HG02973 (cell line): ENCODE measurements around the gene MAML3.

ENCODE experiments used
- ATAC-seq: cut with Tn5 transposase; IDR thresholded peaks from one replicate; pipeline ENCODE4 v1.9.1; 2021; ENCODE audit warnings: moderate library complexity; ENCODE audit not compliant: unreplicated experiment

MAML3 gene

DNA sequence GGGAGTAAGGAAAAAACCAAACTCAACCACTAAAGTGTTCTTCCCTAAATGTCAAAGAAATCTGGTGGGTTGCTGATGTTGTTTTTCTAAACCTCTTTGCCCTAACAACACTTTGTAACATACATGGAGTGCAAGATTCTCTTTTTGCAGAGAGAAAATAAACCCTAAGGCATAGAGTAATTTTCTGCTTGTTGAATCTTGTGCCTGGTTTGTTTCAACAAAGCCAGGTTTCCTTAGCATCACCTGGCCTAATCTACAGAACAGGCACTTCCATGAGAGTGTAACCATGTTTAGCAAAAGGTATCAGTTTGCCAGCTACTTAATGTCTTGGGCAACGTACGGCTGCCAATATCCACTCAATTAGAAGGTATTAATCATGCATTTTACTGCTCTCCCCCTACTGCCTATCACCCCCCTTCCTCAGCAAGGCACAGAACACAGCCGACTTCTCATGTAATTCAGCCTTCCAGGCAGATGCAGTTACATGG is 219.2 kb downstream of the MAML3 start:
- ATAC-seq, result no peak

DNA sequence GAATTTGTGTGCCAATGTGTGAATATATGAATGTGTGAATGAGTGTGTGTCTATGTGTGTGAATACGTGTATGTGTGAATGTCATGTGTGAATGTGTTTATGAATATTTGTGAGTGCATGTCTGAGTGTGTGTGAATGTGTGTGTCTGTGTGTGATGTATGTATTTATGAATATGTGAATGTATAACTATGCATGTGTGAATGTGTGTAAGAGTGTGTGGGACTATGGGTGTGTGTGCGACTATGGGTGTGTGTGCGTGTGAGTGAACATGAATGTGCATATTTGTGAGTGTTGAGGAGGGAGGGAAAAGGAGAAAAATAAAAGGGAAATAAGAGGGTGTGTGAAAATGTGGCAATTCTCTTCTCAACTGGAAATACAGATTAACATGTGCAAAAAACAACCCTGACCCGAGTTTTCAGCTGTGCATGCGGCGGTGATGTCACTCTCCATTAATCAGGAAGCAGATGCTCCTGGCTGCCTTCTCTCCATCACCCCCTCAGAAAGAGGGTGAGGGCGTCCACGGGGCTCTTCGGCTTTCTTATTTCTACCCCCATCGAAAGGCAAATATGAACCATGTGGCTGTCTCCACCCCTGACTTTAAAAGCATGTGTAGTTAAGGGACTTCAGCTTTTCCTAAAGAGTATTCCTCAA is 219.8 kb downstream of the MAML3 start:
- no peak for ATAC-seq

DNA sequence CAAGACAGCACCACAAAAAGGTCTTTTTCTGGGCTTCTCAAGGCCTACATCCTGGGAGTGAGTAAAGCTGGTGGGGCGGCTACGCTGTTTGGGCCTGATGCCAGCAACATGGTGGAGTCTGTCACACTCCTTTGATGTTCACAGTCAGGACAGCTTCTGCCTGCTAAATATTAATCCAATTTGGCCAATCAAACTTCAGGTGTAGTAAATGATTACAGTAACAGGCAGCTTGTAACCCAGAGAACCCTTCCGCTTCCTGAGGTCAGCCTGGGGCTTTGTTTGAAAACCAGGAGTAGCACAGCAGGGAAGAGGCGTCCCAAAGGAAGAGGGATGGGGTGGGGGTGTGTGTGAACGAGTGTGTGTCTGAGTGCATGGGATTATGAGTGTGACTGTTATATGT is 220.4 kb downstream of the MAML3 start:
- ATAC-seq, result no peak

DNA sequence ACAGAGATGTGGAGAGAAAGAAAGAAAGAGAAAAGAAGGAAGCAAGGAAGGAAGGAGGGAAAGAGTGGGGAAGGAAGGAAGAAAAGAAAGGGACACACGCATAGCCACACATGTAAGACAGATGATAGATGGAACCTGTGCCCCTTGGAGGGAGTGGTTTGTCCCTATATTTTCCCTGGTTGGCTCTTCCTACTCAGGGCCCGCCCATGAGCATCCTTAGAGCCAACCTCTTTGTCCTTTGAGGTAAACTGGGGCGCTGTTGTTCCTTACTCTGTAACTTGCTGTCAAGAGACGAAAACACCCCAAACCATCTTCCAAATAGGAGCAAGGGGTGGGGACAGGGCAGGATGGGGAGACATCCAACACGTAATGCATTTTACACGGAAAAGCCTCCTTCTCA is 220.9 kb downstream of the MAML3 start:
- ATAC-seq, result no peak

DNA sequence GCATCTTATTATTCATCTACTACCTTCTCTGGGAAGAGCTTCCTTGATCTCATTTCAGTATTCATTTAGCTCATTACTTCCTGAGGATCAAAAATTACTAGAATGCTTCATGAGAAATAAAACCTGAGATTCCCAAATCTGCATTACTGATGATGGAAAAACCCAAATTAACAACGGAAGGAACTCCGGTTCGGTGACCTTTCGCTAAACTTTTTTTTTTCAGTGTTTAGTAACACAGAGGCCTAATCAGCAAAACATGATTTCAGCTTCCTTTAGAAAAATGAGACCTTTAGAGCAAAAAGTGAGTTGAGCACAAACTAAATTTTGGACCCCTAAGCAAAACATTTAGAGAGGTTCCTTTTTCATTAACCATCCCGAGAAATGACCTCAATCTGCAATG is 229.2 kb downstream of the MAML3 start:
- ATAC-seq, result no peak

DNA sequence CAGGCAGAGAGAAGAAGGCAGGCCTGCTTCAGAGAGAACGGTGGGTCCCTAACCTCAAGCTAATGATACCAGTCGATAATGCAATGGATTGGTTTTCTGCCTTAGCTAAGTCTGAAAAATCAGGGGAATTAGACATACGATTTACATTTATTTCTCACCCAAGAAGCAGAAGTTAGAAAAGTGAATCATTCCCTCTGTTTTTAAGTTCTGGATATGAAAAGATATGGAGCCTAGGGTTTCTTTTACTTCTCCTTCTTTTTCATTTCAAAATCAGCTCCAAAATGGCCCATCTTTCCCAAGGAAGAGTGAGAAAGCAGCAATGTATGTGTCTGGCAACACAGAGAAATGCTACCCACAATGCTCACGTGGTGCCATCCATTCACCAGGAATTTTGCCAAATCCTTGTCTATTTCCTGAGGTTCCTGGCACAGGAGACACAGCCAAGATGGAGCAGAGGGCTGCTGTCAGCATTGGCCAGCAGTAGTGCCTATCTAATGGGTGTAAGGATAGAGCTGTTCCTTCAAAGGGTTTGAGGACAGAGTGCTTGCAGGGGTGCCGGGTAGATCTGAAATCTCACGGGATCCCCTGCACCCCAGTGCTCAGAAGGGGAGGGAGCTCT is 231.5 kb downstream of the MAML3 start:
- ATAC-seq, result no peak

DNA sequence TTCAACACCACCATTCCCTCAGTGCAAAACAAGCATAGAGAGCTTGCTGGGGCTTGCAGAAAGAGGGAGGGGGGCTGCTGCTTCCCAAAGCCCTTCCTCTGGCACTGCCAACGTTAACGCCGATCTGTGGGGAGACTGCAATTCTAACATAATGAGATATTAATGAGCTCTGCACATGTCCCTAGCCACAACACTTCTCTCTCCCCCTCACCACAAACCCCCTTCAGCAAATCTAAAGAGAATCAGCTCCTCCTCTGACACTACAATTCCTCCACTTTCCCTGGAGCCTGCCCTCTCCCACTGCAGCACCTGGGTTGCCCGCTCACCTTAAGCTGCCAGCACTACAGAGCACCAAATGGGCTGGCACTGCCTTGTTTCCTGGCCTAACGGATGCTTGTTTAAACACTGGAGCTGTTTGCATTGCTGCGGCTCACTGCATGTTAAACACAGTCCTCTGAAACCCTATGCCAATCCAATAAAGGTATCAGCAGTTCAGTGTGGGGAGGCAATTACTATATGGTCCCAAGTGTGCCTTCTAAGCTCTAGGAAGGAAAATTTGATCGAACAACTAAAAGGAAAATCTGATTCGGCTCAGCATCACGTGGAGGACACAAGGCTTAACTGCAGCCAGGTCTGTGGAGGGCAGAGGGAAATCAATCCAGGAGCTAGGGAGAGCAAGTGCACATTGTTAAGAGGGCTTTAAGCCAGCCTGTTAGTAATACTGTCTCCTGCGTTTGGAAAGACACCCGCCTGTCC is 232.4 kb downstream of the MAML3 start:
- no peak for ATAC-seq

DNA sequence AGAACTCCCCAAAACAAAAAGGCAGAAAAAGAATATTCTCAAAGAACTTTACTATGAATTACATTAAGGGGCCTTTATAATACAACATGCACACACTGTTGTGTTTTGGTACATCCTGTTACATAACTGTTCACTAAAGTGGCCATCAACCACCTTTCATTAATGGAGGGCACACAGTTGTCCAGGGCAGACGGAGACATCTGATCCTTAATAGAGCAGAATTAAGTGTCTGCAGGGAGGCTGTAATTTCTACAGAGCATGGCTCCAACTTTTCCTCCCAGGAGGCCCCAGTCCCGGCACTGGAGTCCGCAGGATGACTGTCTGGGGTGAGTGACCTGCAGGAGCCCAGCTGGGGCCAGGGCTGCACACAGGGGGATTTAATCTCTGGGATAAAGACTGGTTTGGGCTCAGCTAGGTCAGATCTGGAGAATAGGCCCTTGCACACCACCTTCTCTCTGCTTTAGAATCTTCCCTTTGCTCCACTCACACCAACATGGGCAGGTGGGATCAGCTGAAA is 233.4 kb downstream of the MAML3 start:
- ATAC-seq, result no peak

DNA sequence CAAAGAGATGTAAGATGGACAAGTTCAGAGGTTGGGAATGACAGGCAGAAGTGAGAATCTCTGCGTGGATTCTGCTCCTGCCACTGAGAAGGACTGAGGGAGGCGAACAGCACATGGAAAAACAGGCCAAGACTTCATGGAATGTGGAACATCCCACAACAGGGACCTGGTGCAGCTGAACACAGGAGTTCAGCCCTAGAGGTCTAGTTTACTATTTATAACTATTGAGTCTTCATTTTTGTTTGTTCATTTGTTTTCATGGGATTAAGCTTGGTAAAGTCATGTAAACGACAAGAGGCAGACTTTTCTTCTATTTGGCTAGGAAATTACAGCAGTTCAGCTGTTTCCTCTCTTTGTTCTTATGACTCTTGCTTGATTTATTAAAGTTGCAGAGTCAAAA is 234.5 kb downstream of the MAML3 start:
- ATAC-seq, result no peak

DNA sequence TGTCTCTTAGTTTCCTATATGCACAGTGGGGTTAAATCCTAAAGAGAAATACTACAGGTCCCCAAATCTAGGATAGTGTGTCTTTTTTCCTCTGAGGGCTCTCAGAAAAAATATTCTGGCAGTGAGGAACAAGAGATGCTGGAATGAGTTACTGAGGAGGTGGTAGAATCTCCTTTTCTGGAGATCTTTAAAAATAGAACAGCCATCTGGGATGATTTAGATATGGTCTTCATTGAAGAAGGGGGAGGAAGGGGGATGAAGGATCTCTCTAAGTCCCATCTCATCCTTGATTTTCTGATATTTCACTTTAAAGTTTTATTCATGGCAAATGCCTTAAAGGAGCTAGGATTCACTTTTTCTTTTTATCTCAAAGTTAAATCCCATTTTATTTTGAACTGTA is 235.0 kb downstream of the MAML3 start:
- no peak for ATAC-seq

DNA sequence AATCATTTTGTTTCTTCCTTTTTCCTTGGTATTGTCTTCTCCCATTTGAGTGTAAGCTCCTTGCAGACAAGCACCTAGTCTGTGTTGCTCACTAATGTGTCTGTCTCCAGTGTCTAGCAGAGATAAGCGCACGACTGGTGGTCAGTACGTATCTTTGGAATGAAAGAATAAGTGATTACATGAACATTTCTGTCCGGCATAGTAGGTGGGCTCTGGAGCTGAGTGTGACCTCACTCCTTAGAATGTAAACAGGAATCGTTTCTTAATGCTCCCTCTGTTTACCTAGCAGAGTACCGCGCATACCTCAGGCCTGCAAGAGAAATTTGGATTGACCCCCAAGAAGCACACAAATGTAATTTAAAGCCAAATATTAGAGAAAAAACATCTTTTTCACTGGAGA is 235.4 kb downstream of the MAML3 start:
- no peak for ATAC-seq

DNA sequence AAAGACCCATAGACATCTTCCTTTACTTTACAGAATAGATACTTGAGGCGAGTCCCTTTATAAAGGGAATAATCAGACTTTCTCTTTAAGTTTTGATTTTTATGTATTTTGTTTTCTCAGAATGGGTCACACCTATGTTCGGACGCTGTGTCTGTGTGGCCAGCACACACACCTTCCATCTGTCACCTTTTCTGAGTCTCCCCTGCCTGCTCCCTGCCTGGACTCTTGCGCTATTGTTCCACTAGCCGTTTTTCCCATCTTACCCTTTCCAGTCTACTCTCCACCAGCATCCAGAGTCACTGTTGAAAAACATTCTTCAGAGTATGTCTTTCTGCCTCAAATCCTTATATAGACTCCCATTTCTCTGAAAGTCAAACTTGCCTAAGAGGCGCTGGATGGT is 236.1 kb downstream of the MAML3 start:
- ATAC-seq, result no peak

DNA sequence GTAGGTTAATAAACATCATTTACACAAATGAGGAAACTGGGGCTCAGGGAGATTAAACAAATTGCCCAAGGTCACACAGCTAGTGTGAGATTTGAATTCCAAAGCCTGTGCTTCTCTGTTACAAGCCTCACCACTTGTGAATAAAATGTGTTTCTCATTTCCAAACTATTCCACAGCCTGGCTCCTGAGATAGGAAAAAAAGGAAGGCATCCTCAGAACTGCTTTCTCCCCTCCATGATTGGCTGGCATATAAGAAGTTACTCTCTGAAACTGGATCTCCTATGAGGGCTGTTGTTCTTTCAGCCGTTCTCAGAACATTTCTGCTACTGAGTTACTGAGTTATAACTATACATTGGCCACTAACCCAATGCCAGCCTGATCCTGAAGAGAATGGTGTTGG is 237.9 kb downstream of the MAML3 start:
- ATAC-seq, result no peak

DNA sequence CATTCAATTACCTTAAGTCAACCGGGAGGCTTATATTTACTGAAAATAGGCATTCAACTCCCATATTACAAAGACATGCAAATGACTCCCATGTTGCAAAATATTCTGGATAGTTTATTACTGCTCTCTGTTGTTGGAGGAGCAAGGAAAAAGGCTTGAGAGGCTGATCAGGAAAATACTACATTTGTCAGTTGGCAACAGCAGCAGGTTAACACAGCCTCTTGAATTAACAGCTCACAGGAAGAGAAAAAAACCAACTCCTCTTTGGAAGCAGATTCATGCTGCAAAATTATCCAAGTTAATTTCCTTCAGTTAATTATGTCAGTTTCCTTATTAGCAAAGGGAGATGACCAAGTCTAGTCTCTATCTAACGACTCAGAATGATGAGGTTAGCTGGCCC is 238.9 kb downstream of the MAML3 start:
- no peak for ATAC-seq

DNA sequence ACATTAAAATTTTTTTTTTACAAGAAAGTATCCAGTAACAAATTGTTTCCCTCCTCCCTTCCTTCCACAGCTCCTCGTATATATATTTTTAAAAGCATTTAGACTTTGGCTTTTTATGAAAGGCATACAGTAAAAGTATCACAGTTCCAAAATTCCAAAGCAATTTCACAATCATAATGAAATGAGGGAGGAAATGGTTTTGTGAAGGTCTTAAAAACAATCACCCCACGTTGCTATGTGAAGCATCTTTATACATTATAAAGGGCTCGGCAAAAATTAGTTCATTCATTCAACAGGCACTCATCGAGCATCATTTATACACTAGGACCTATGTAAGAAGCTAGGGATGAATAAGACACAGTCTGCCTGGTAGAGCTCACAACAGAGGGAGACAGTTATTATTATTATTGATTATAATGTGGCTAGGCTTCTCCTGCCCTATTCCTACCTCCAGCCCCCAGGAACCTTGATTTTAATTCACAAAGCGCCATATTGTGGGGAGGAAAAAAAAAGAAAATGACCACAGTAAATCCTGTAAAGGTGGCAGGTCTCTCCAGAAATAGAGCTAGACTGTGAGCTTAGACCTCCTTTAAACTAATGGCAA is 239.9 kb downstream of the MAML3 start:
- ATAC-seq, result no peak

DNA sequence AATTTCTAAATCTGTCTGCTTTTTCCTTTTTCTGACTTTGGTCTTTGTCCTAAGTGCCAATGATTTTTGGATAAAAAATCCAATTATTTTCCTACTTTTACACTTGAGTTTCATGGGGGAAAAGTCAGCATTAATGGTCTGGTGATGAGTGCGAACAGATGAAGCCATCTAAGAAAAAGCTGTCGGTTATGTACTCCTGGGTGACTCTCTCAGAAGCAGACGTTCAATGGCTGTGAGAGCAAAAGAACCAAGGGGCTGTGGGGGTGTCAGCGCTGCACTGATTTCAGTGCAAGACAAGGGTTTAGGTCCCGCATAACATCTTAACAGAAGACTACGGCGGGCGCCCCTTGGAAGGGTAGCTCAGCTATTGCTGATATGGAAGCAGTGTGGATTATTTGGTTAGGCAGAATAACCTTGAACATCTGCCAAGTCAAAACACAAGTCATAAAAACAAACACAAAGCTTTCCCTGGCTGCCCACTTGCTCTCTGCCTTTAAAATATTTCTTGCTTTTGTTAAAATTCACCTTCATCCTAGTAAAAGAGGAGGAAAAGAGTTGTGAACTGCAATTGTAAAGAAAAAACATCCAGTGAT is 240.5 kb downstream of the MAML3 start:
- no peak for ATAC-seq

DNA sequence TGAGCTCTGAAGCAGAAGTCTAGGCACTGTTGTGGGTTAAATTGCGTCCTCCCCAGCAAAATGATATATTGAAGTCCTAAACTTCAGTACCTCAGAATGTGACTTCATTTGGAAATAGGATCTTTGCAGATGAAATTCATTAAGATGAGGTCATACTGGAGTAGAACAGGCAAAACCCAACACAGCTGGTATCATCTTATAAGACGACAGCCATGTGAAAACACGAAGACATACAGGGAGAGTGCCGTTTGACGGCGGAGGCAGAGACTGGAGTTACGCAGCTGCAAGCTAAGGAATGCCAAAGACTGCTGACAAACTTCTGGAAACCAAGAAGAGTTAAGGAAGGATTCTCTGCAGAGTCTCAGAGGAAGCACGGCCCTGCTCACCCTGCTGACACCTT is 241.5 kb downstream of the MAML3 start:
- no peak for ATAC-seq

DNA sequence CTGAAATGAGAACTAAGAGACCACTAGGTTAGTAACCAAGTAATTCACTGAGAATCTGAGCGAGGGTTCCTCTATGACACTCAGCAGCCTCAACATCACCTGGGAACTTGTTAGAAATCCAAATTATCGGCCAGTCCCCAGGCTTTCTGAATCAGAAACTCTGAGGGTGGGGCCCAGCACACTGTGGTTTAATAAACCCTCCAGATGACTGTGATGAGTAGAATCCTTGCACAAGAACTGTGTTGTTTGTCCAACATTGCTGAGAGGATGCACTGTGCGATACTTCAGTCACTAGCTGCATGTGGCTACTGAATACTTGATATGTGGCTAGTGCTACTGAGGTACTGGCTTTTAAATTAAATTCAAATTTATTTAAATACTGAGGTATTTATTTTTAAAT is 243.9 kb downstream of the MAML3 start:
- no peak for ATAC-seq

DNA sequence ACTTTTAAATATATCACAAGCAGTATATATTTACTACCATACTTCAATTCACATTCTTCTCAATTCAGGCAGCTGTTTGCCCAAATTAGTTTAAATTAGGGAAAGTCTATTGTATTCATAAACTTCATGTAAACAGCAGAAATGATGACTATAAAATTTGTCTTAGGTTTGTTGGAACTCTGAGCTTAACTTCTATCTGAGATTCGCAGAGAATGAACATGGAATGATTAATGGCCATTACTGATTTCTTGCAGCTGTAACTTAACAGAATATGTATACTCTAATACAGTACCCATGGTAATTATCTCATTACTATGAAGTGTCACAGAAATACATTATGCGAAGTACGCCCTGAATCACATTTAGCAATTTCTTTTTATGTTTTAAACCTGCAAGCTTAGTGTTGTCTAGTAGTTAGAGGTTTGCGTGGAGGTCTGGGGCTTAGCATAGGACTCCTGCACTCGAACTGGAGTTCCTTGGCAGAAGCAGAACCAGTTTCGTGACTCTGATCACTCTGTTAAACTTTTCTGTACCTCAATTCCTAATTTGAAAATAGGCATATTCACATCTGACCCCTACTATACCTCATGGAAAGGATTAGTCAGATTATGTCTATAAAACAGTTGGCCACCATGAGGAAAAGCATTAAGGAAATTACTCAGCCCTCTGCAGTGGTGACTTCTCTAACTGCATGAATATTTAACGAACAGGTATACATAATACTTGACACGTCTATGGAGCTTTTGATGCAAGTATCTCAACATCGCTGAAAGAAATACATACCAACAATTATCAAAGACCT is 245.1 kb downstream of the MAML3 start:
- ATAC-seq, result no peak

DNA sequence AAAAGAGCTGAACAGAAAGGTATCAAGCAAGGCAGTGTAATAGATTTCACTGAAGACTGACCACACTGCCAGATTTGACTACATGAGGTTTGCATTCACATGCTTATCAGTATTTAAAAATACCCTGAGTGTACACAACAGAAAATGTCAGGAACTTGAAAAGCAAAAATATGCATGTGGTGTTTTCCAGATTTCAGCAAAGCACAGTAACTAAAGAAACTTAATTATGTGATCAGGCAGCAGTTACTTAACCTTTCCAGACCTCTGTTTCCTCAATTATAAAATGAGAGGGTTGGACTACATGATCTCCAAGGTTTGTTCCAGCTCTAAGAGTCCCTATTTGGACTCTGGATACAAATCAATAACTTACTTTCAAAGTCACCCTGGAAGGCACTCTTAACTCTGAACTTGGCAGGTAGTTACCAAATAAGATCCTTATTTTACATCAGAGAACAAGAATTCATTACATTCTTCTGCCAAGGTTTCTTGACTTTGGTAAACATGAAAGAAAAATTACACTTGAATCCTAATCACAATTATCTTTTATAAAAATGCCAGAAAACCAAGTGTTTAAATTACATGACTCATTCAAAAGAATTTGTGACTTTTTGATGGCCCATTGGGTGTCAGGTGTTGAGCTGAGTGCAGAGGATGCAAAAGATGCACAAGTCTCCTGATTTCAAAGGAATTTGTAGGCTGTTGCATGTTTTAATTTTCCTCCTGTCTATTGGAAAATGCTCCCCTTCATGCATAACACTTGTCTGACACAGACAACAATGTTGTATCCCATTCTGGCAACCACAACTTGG is 246.8 kb downstream of the MAML3 start:
- no peak for ATAC-seq
